ENCODE measurements around the gene COBLL1.

The COBLL1 gene

DNA sequence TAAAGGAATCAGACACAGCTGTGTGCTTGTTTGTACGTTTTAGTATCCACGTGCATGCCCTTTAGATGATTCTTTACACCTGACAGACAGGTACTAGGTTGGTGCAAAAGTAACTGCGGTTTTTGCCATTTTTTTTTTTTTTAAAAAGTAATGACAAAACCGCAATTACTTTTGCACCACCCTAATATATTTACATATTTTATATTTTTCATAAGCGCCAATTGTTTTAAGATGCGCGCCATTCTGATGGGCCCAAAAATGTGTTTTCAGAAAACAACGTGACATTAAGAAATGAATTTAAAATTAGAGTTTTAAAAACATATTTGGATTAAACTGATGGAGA is 972 bp upstream of the COBLL1 start:
- TF ChIP-seq, protein P1, sequence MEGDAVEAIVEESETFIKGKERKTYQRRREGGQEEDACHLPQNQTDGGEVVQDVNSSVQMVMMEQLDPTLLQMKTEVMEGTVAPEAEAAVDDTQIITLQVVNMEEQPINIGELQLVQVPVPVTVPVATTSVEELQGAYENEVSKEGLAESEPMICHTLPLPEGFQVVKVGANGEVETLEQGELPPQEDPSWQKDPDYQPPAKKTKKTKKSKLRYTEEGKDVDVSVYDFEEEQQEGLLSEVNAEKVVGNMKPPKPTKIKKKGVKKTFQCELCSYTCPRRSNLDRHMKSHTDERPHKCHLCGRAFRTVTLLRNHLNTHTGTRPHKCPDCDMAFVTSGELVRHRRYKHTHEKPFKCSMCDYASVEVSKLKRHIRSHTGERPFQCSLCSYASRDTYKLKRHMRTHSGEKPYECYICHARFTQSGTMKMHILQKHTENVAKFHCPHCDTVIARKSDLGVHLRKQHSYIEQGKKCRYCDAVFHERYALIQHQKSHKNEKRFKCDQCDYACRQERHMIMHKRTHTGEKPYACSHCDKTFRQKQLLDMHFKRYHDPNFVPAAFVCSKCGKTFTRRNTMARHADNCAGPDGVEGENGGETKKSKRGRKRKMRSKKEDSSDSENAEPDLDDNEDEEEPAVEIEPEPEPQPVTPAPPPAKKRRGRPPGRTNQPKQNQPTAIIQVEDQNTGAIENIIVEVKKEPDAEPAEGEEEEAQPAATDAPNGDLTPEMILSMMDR (IDR thresholded peaks at IDR 0.05; ENCODE audit: insufficient read depth, missing control alignments), result no peak
- FAIRE-seq (no peak), DNase-seq (ENCODE audit: insufficient read length, low spot score) (no peak)

- TF ChIP-seq, protein P1 (IDR thresholded peaks at IDR 0.05; ENCODE audit: insufficient read depth, missing control alignments), result peak; percentile 20
- DNase-seq (ENCODE audit: insufficient read length, low spot score), result peak; percentile 24
- FAIRE-seq, result no peak
Measured at GRCh38 chr2:164840930-164841718, 499 bp downstream of the COBLL1 start.

GRCh38 chr2:164840458-164840929 is 1.1 kb downstream of the COBLL1 start:
- TF ChIP-seq, protein P1 (IDR thresholded peaks at IDR 0.05; ENCODE audit: insufficient read depth, missing control alignments), result no peak
- no peak for FAIRE-seq
- no peak for DNase-seq (ENCODE audit: insufficient read length, low spot score)

DNA sequence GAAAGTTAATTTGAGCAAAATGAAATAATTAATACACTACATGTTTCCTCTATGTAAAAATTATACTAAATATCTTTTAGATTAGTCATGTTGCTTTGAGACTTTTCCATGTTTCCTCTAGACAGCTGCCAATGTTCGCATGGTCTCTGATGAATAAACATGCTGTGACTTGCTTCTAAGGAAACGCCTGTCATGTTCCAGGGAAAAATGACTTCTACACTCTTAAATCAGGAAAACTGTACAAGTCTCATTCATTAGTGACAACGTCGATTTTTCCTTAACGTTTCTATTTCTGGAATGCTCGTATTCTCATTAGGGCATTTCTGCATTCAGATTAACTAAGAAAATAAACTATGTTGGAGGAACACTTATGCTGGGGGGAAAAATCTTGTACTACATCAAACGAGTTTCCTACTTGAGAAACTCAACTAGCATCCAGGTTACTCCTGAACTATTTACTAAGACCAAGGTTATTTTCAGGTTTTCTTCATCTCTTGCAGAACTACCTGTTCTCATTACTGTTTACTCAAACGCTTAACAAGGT is 1.6 kb downstream of the COBLL1 start:
- TF ChIP-seq, protein P1 (IDR thresholded peaks at IDR 0.05; ENCODE audit: insufficient read depth, missing control alignments), result no peak
- FAIRE-seq (peak; percentile 85), DNase-seq (ENCODE audit: insufficient read length, low spot score) (no peak)

GRCh38 chr2:164837807-164838206 is 3.8 kb downstream of the COBLL1 start:
- FAIRE-seq (no peak), DNase-seq (ENCODE audit: insufficient read length, low spot score) (no peak)
- TF ChIP-seq, protein P1 (IDR thresholded peaks at IDR 0.05; ENCODE audit: insufficient read depth, missing control alignments), result no peak

GRCh38 chr2:164836907-164837306 is 4.7 kb downstream of the COBLL1 start:
- FAIRE-seq, result peak; percentile 55
- no peak for DNase-seq (ENCODE audit: insufficient read length, low spot score)
- TF ChIP-seq, protein P1 (IDR thresholded peaks at IDR 0.05; ENCODE audit: insufficient read depth, missing control alignments), result no peak

DNA sequence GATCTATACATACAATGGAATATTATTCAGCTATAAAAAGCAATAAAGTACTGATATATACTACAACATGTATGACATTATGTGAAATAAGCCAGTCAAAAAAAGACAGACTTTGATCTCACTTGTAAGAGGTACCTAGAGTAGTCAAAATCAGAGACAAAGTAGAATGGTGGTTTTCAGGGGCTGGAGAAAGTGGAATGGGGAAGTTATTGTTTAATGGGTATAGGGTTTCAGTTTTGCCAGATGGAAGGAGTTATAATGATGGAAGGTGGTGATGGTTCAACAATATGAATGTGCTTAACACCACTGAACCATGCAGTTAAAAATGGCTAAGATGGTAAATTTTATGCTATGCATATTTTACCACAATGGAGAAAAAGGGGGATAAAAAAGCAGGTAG is 6.3 kb downstream of the COBLL1 start:
- TF ChIP-seq, protein P1 (IDR thresholded peaks at IDR 0.05; ENCODE audit: insufficient read depth, missing control alignments), result no peak
- DNase-seq (ENCODE audit: insufficient read length, low spot score) (no peak), FAIRE-seq (no peak)

Data from D721Med (cell line).